SK-N-SH treated with all-trans-retinoic acid at 6 μM for 48 hours (cell line): ENCODE results near the gene MUC5AC.

Source experiments
- ATAC-seq: fragments of 200-7000 bp; cut with Tn5 transposase; 3 replicates; pipeline ENCODE4 v1.9.1; 2020; ENCODE audit warnings: mild to moderate bottlenecking, moderate library complexity
- ARNTL ChIP-seq: fragments of 450-650 bp; formaldehyde crosslinking; IDR thresholded peaks from 2 replicates; pipeline ENCODE4 v1.5.0; 2020; ENCODE audit warnings: low read depth, mild to moderate bottlenecking, moderate library complexity, borderline replicate concordance
- BACH2 ChIP-seq: fragments of 250-450 bp; sonication (Bioruptor Pico); IDR thresholded peaks from 2 replicates; pipeline ENCODE4 v1.9.0; 2021; ENCODE audit warnings: mild to moderate bottlenecking, borderline replicate concordance
- CREB5 ChIP-seq: fragments of 250-450 bp; sonication (Bioruptor Pico); IDR thresholded peaks from 2 replicates; pipeline ENCODE4 v1.5.1; 2020; ENCODE audit warnings: low read depth, mild to moderate bottlenecking, moderate library complexity
- CSDC2 ChIP-seq: fragments of 250-450 bp; sonication (Bioruptor Pico); IDR thresholded peaks from 2 replicates; pipeline ENCODE4 v1.5.0; 2020; ENCODE audit warnings: mild to moderate bottlenecking, moderate library complexity
- CSRNP3 ChIP-seq: fragments of 250-450 bp; sonication (Bioruptor Pico); IDR thresholded peaks from 2 replicates; pipeline ENCODE4 v1.5.1; 2021; ENCODE audit warnings: mild to moderate bottlenecking, moderate library complexity
- ESRRG ChIP-seq: fragments of 250-450 bp; sonication (Bioruptor Pico); IDR thresholded peaks from 2 replicates; pipeline ENCODE4 v1.6.1; 2021; ENCODE audit warnings: mild to moderate bottlenecking
- GLIS3 ChIP-seq: fragments of 250-450 bp; sonication (Bioruptor Pico); IDR thresholded peaks from 2 replicates; pipeline ENCODE4 v1.5.0; 2020; ENCODE audit warnings: mild to moderate bottlenecking, moderate library complexity
- ISL1 ChIP-seq: fragments of 250-450 bp; sonication (Bioruptor Pico); IDR thresholded peaks from 2 replicates; pipeline ENCODE4 v2.1.2; 2022; ENCODE audit warnings: mild to moderate bottlenecking, moderate library complexity
- OSR1 ChIP-seq: fragments of 250-450 bp; sonication (Bioruptor Pico); IDR thresholded peaks from 2 replicates; pipeline ENCODE4 v1.8.0; 2022; ENCODE audit warnings: moderate library complexity, mild to moderate bottlenecking, inconsistent platforms
- PPARA ChIP-seq: fragments of 250-450 bp; sonication (Bioruptor Pico); IDR thresholded peaks from 2 replicates; pipeline ENCODE4 v1.5.0; 2020; ENCODE audit warnings: mild to moderate bottlenecking, borderline replicate concordance
- RARB ChIP-seq: fragments of 250-450 bp; sonication (Bioruptor Pico); IDR thresholded peaks from 2 replicates; pipeline ENCODE4 v1.8.0; 2021; ENCODE audit warnings: mild to moderate bottlenecking, moderate library complexity
- SNAI2 ChIP-seq: fragments of 250-450 bp; sonication (Bioruptor Pico); IDR thresholded peaks from 2 replicates; pipeline ENCODE4 v1.5.0; 2020; ENCODE audit warnings: mild to moderate bottlenecking, moderate library complexity
- TOX ChIP-seq: fragments of 250-450 bp; sonication (Bioruptor Pico); IDR thresholded peaks from 2 replicates; pipeline ENCODE4 v1.8.0; 2021; ENCODE audit warnings: mild to moderate bottlenecking, moderate library complexity, borderline replicate concordance
- TSHZ2 ChIP-seq: fragments of 250-450 bp; sonication (Bioruptor Pico); IDR thresholded peaks from 2 replicates; pipeline ENCODE4 v1.5.0; 2020; ENCODE audit warnings: mild to moderate bottlenecking, moderate library complexity
- ZC3H10 ChIP-seq: fragments of 250-450 bp; sonication (Bioruptor Pico); IDR thresholded peaks from 2 replicates; pipeline ENCODE4 v1.5.1; 2021; ENCODE audit warnings: mild to moderate bottlenecking, moderate library complexity
- ZFP3 ChIP-seq: fragments of 250-450 bp; sonication (Bioruptor Pico); IDR thresholded peaks from 2 replicates; pipeline ENCODE4 v1.5.0; 2020; ENCODE audit warnings: mild to moderate bottlenecking, moderate library complexity
- ZFP30 ChIP-seq: fragments of 450-650 bp; formaldehyde crosslinking; IDR thresholded peaks from 2 replicates; pipeline ENCODE4 v1.5.0; 2022; ENCODE audit warnings: mild to moderate bottlenecking, moderate library complexity
- ZNF565 ChIP-seq: fragments of 450-650 bp; formaldehyde crosslinking; conservative IDR thresholded peaks from 2 replicates; pipeline ENCODE4 v1.5.0; 2020; ENCODE audit warnings: low read depth, mild to moderate bottlenecking, moderate library complexity
- ZNF70 ChIP-seq: fragments of 450-650 bp; formaldehyde crosslinking; IDR thresholded peaks from 2 replicates; pipeline ENCODE4 v1.5.0; 2020; ENCODE audit warnings: mild to moderate bottlenecking, moderate library complexity
- ZNF8 ChIP-seq: fragments of 450-650 bp; formaldehyde crosslinking; IDR thresholded peaks from 2 replicates; pipeline ENCODE4 v1.5.0; 2020; ENCODE audit warnings: mild to moderate bottlenecking, moderate library complexity
- TF ChIP-seq, protein P1 (sequence below): fragments of 250-450 bp; sonication (Bioruptor Pico); IDR thresholded peaks from 2 replicates; pipeline ENCODE4 v1.8.0; 2021; ENCODE audit warnings: low read depth, mild to moderate bottlenecking, moderate library complexity, borderline replicate concordance
- TF ChIP-seq, protein P2 (sequence below): fragments of 250-450 bp; sonication (Bioruptor Pico); IDR thresholded peaks from 2 replicates; pipeline ENCODE4 v1.8.0; 2020; ENCODE audit warnings: mild to moderate bottlenecking, moderate library complexity, borderline replicate concordance

The MUC5AC gene

GRCh38 chr11:1180947-1181391 is 23.2 kb downstream of the MUC5AC start:
- TF ChIP-seq BACH2 (CRISPR knock-in tag) (no peak), SNAI2 (CRISPR knock-in tag) (no peak), ZFP30 (CRISPR knock-in tag) (no peak), CREB5 (CRISPR knock-in tag) (no peak), ZC3H10 (CRISPR knock-in tag) (no peak), RARB (CRISPR knock-in tag) (no peak), PPARA (CRISPR knock-in tag) (no peak), ISL1 (CRISPR knock-in tag) (no peak), CSDC2 (CRISPR knock-in tag) (no peak), GLIS3 (CRISPR knock-in tag) (no peak), ZNF70 (CRISPR knock-in tag) (no peak), ZFP3 (no peak), CSRNP3 (CRISPR knock-in tag) (no peak), ZNF565 (CRISPR knock-in tag) (no peak), TOX (CRISPR knock-in tag) (no peak), TSHZ2 (CRISPR knock-in tag) (no peak)
- TF ChIP-seq, protein P1, sequence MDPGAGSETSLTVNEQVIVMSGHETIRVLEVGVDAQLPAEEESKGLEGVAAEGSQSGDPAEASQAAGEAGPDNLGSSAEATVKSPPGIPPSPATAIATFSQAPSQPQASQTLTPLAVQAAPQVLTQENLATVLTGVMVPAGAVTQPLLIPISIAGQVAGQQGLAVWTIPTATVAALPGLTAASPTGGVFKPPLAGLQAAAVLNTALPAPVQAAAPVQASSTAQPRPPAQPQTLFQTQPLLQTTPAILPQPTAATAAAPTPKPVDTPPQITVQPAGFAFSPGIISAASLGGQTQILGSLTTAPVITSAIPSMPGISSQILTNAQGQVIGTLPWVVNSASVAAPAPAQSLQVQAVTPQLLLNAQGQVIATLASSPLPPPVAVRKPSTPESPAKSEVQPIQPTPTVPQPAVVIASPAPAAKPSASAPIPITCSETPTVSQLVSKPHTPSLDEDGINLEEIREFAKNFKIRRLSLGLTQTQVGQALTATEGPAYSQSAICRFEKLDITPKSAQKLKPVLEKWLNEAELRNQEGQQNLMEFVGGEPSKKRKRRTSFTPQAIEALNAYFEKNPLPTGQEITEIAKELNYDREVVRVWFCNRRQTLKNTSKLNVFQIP (CRISPR knock-in tag) = no peak
- TF ChIP-seq, all 23 proteins: peak for 0
- no peak for ATAC-seq

GRCh38 chr11:1181420-1181819 is 23.7 kb downstream of the MUC5AC start:
- ATAC-seq = no peak
- TF ChIP-seq GLIS3 (CRISPR knock-in tag) (no peak), ARNTL (CRISPR knock-in tag) (no peak), OSR1 (CRISPR knock-in tag) (no peak), ZNF8 (CRISPR knock-in tag) (no peak), ZNF70 (CRISPR knock-in tag) (no peak), ESRRG (no peak), CSRNP3 (CRISPR knock-in tag) (no peak), ZFP30 (CRISPR knock-in tag) (no peak), CSDC2 (CRISPR knock-in tag) (no peak), ZFP3 (no peak), CREB5 (CRISPR knock-in tag) (no peak), BACH2 (CRISPR knock-in tag) (no peak), TSHZ2 (CRISPR knock-in tag) (no peak), ZNF565 (CRISPR knock-in tag) (no peak), RARB (CRISPR knock-in tag) (no peak), ISL1 (CRISPR knock-in tag) (no peak)
- TF ChIP-seq, protein P1 (CRISPR knock-in tag) = no peak
- TF ChIP-seq, protein P2, sequence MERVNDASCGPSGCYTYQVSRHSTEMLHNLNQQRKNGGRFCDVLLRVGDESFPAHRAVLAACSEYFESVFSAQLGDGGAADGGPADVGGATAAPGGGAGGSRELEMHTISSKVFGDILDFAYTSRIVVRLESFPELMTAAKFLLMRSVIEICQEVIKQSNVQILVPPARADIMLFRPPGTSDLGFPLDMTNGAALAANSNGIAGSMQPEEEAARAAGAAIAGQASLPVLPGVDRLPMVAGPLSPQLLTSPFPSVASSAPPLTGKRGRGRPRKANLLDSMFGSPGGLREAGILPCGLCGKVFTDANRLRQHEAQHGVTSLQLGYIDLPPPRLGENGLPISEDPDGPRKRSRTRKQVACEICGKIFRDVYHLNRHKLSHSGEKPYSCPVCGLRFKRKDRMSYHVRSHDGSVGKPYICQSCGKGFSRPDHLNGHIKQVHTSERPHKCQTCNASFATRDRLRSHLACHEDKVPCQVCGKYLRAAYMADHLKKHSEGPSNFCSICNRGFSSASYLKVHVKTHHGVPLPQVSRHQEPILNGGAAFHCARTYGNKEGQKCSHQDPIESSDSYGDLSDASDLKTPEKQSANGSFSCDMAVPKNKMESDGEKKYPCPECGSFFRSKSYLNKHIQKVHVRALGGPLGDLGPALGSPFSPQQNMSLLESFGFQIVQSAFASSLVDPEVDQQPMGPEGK (CRISPR knock-in tag) = no peak
